ENCODE data around the gene EMX1. TPM values are rescaled to one million over a fixed set of nuclear protein-coding genes. Genes with fewer than 3 reads are reported as not detected.
A peak's percentile ranks its signal among the peaks of the same experiment; 100 is the strongest.

EMX1 gene
- total RNA-seq, 5 donors from 2014 or later (not counting 1 experiment from before 2014, with no cell fraction given) = not detected

DNA sequence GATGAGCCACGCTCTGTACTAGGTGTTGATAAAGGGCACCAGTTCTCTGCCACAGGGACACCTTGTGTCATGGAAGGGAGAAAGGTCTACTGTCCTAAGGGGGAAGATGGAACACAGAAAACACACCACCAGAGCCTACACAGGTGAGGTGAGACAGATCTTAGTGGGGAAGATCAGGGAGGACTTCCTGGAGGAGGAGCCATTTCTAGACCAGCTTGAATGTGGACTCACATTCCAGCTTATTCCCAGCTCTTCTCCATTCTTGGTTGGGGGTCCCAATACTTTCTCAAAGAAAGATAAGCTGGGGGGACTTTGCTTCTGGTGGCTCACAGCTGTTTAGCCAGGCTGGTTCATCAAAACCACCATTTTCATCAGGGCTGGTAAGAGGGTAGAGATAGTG lies 36.2 kb downstream of the EMX1 start:
- Mint-ChIP-seq H3K9me3 (no peaks in the 10 kb centered on the region), H3K4me1 (peaks cover 25 to 29% (median 26%) of the 10 kb centered on the region in 3 donors), H3K27me3 (no peaks in the 10 kb centered on the region), H3K4me3 (peak overlapping the region in 2 of 3 donors; percentile 70 to 78), H3K27ac (peak overlapping the region; percentile 74 to 75), H3K36me3 (peaks cover 10% of the 10 kb centered on the region)
- ChIA-PET POLR2A (no interaction called here), CTCF (interaction anchor here (0.6 to 1.0 kb wide), 3 partner anchors 20 to 223 kb away, joined by 3 read pairs; no protein-coding TSS in a partner anchor)
- Histone ChIP-seq H3K9me3 (no peaks in the 10 kb centered on the region), H3K27ac (ENCODE audit: low read length) (peak overlapping the region; percentile 55), H3K4me3 (ENCODE audit: control insufficient read depth in 1 of 2, extremely low read depth in 1 of 2, low read length in 1 of 2) (peak overlapping the region; percentile 51 to 74), H3K36me3 (ENCODE audit: control insufficient read depth in 2 of 2, extremely low read depth in 1 of 2, insufficient read depth in 1 of 2, low read length in 1 of 2) (peaks cover 0 to 2% of the 10 kb centered on the region in 2 donors), H3K27me3 (replicated peaks in 1 of 2; ENCODE audit: control insufficient read depth in 2 of 2, extremely low read depth in 1 of 2, insufficient read depth in 2 of 2, low read length in 1 of 2) (no peaks in the 10 kb centered on the region), H3K4me1 (ENCODE audit: control insufficient read depth in 1 of 2, extremely low read depth in 1 of 2, insufficient read depth in 2 of 2, low read length in 2 of 2) (peaks cover 5 to 36% of the 10 kb centered on the region in 2 experiments)
- DNase-seq = no peak
- 80% methylated on average over 1 of the region's 1 CpG for WGBS (ENCODE audit: insufficient coverage)
- no peak for ATAC-seq (replicated peaks in 1 of 4)

DNA sequence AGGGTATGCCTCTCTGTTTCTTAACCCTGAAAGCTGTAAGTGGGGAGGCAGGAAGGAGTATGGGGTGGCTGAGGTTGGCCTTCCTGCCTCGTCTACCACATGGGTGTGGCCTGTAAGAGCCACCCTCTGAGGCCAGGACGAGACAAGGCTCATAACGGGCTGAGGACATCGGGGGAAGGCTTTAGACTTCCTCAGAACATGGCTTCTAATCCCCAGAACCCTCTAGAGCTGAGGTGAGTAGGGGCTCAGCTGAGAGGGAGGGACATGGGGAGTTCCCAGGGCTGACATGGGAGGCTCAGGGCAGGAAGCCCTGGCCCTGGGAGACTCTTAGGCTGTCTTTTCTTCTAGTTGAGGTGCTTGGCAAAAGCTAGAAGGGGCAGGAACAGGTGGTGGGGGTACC lies 36.7 kb downstream of the EMX1 start:
- Histone ChIP-seq H3K9me3 (no peaks in the 10 kb centered on the region), H3K27me3 (replicated peaks in 1 of 2; ENCODE audit: control insufficient read depth in 2 of 2, extremely low read depth in 1 of 2, insufficient read depth in 2 of 2, low read length in 1 of 2) (no peaks in the 10 kb centered on the region), H3K4me3 (ENCODE audit: control insufficient read depth in 1 of 2, extremely low read depth in 1 of 2, low read length in 1 of 2) (peak overlapping the region; percentile 51 to 74), H3K36me3 (ENCODE audit: control insufficient read depth in 2 of 2, extremely low read depth in 1 of 2, insufficient read depth in 1 of 2, low read length in 1 of 2) (peaks cover 0 to 2% of the 10 kb centered on the region in 2 donors), H3K27ac (ENCODE audit: low read length) (peak overlapping the region; percentile 55), H3K4me1 (ENCODE audit: control insufficient read depth in 1 of 2, extremely low read depth in 1 of 2, insufficient read depth in 2 of 2, low read length in 2 of 2) (peaks cover 5 to 36% of the 10 kb centered on the region in 2 experiments)
- WGBS (ENCODE audit: insufficient coverage) = no CpG with 5 or more reads among the region's 4 CpGs
- Mint-ChIP-seq H3K4me3 (peak overlapping the region; percentile 65 to 78 (median 70)), H3K27ac (peak overlapping the region; percentile 74 to 75), H3K27me3 (no peaks in the 10 kb centered on the region), H3K4me1 (peaks cover 25 to 29% (median 26%) of the 10 kb centered on the region in 3 donors), H3K36me3 (peaks cover 10% of the 10 kb centered on the region), H3K9me3 (no peaks in the 10 kb centered on the region)
- ATAC-seq (replicated peaks in 1 of 4) (peak; percentile 79 to 89 (median 84)), DNase-seq (peak in 21 of 35 experiments; percentile 6 to 47 (median 12))
- CTCF ChIA-PET = interaction anchor here (0.6 to 1.0 kb wide), 3 partner anchors 20 to 223 kb away, joined by 3 read pairs; no protein-coding TSS in a partner anchor
- POLR2A ChIA-PET = no interaction called here

DNA sequence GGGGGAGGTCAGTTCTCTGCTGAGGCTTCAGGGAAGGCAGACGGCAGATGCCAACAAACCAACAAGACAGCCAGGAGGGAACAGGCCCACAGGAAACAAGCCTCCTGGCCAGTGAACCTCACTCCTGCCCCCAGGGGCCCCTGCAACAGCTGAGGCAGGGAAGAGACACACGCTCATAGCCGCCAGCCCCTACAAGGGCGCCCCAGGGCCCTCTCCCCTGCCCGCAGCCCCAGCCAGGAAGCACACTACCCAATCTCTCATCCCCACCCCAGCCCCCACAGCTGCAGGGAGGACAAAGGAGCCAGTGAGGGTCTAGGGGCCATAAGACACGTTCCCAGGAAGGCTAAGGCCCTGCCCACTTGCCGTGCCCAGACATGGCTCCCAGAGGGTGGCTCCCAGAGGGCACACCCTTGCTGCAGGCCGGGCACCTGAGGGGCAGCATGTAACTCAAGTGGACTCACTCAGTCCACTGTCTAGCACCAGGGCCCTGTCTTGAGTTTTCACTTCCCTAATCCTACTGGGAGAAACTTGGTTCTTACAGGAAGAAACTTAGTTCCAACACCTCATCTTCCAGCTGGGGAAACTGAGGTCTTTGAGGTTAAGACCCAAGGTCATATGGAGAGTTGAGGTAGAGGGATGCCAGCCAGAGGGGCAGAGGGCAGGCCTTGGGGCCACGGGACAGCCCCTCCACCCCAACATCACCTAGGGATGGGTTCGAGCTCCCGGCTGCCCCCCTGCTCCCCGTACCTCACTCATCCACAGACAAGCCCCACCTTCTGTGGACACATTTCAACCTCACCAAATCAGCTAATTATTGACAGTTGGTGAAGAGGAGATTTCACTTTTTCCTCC lies 37.3 kb downstream of the EMX1 start:
- ChIA-PET POLR2A (no interaction called here), CTCF (interaction anchor here in 1 of 2 donors (0.6 to 1.0 kb wide), 2 partner anchors 41 to 62 kb away, joined by 3 to 4 read pairs; no protein-coding TSS in a partner anchor)
- H3K27ac Mint-ChIP-seq = peak overlapping the region; percentile 74 to 75
- peak overlapping the region; percentile 65 to 78 (median 70) for H3K4me3 Mint-ChIP-seq
- DNase-seq (no peak), ATAC-seq (replicated peaks in 1 of 4) (peak in 1 of 4 experiments; percentile 11)
- Histone ChIP-seq H3K36me3 (ENCODE audit: control insufficient read depth in 2 of 2, extremely low read depth in 1 of 2, insufficient read depth in 1 of 2, low read length in 1 of 2) (peaks cover 0 to 2% of the 10 kb centered on the region in 2 donors), H3K4me1 (ENCODE audit: control insufficient read depth in 1 of 2, extremely low read depth in 1 of 2, insufficient read depth in 2 of 2, low read length in 2 of 2) (peaks cover 5 to 36% of the 10 kb centered on the region in 2 experiments), H3K9me3 (no peaks in the 10 kb centered on the region), H3K27ac (ENCODE audit: low read length) (peak overlapping the region; percentile 55), H3K27me3 (replicated peaks in 1 of 2; ENCODE audit: control insufficient read depth in 2 of 2, extremely low read depth in 1 of 2, insufficient read depth in 2 of 2, low read length in 1 of 2) (no peaks in the 10 kb centered on the region), H3K4me3 (ENCODE audit: control insufficient read depth in 1 of 2, extremely low read depth in 1 of 2, low read length in 1 of 2) (peak overlapping the region; percentile 51 to 74)
- H3K9me3 Mint-ChIP-seq = no peaks in the 10 kb centered on the region
- WGBS (ENCODE audit: insufficient coverage) = 46% methylated on average over 6 of the region's 12 CpGs
- H3K4me1 Mint-ChIP-seq = peaks cover 25 to 29% (median 26%) of the 10 kb centered on the region in 3 donors
- H3K36me3 Mint-ChIP-seq = peaks cover 10% of the 10 kb centered on the region
- no peaks in the 10 kb centered on the region for H3K27me3 Mint-ChIP-seq

DNA sequence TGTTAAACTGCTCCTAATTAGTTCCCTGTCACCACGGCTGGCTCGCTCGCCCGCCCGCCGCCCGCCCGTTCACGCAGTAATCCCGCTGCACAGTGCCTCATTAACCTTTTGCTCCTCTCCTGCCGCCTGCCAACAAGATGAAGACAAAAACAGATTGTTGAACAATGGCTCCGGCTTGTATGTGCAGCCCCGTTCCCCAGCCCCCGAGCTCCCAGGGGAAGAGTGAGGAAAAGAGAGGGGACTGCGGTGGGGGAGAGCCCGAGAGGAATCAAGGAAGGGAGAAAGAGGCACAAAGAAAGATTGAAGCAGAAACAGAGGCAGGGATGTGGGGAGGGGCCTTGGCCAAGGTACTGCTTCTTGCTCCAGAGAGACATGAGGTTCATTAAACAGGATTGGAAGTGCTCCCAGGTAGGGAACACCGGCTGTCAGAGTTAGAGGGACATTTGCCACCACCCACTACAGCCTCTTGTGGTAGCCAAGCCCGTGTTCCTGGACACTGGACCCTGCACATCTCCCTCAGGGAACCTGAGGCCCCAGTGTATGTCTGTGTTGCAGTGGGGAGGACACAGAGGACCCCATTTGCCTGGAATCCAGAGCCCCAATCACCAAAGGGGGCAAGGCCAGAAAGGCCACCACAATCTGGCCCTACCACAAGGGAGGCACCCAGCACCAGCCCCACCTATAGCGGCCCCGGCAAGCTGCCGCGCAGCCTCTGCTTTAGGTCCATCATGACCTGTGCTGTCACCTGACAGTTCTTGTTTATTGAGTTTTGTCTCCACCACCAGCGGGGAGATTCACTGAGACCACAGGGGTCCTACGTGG lies 38.1 kb downstream of the EMX1 start:
- Histone ChIP-seq H3K27ac (ENCODE audit: low read length) (no peak overlapping the region), H3K4me3 (ENCODE audit: control insufficient read depth in 1 of 2, extremely low read depth in 1 of 2, low read length in 1 of 2) (no peak overlapping the region), H3K27me3 (replicated peaks in 1 of 2; ENCODE audit: control insufficient read depth in 2 of 2, extremely low read depth in 1 of 2, insufficient read depth in 2 of 2, low read length in 1 of 2) (no peaks in the 10 kb centered on the region), H3K36me3 (ENCODE audit: control insufficient read depth in 2 of 2, extremely low read depth in 1 of 2, insufficient read depth in 1 of 2, low read length in 1 of 2) (peaks cover 0 to 2% of the 10 kb centered on the region in 2 donors), H3K4me1 (ENCODE audit: control insufficient read depth in 1 of 2, extremely low read depth in 1 of 2, insufficient read depth in 2 of 2, low read length in 2 of 2) (peaks cover 5 to 36% of the 10 kb centered on the region in 2 experiments), H3K9me3 (no peaks in the 10 kb centered on the region)
- CTCF ChIA-PET = interaction anchor here in 1 of 2 donors (0.6 kb wide), 1 partner anchor 41 kb away, joined by 4 read pairs; no protein-coding TSS in a partner anchor
- Mint-ChIP-seq H3K36me3 (peaks cover 10% of the 10 kb centered on the region), H3K9me3 (no peaks in the 10 kb centered on the region), H3K4me3 (no peak overlapping the region), H3K27me3 (no peaks in the 10 kb centered on the region), H3K4me1 (peaks cover 25 to 29% (median 26%) of the 10 kb centered on the region in 3 donors), H3K27ac (no peak overlapping the region)
- DNase-seq (no peak), ATAC-seq (replicated peaks in 1 of 4) (no peak)
- POLR2A ChIA-PET = no interaction called here
- WGBS (ENCODE audit: insufficient coverage) = 97% methylated on average over 10 of the region's 24 CpGs

GRCh38 chr2:72956050-72956395 lies 38.7 kb downstream of the EMX1 start:
- Histone ChIP-seq H3K4me1 (ENCODE audit: control insufficient read depth in 1 of 2, extremely low read depth in 1 of 2, insufficient read depth in 2 of 2, low read length in 2 of 2) (peaks cover 5 to 36% of the 10 kb centered on the region in 2 experiments), H3K4me3 (ENCODE audit: control insufficient read depth in 1 of 2, extremely low read depth in 1 of 2, low read length in 1 of 2) (no peak overlapping the region), H3K27me3 (replicated peaks in 1 of 2; ENCODE audit: control insufficient read depth in 2 of 2, extremely low read depth in 1 of 2, insufficient read depth in 2 of 2, low read length in 1 of 2) (no peaks in the 10 kb centered on the region), H3K36me3 (ENCODE audit: control insufficient read depth in 2 of 2, extremely low read depth in 1 of 2, insufficient read depth in 1 of 2, low read length in 1 of 2) (peaks cover 0 to 2% of the 10 kb centered on the region in 2 donors), H3K9me3 (no peaks in the 10 kb centered on the region), H3K27ac (ENCODE audit: low read length) (no peak overlapping the region)
- Mint-ChIP-seq H3K4me3 (no peak overlapping the region), H3K4me1 (peaks cover 25 to 29% (median 26%) of the 10 kb centered on the region in 3 donors), H3K9me3 (no peaks in the 10 kb centered on the region), H3K27me3 (no peaks in the 10 kb centered on the region), H3K36me3 (peaks cover 10% of the 10 kb centered on the region), H3K27ac (no peak overlapping the region)
- DNase-seq (no peak), ATAC-seq (replicated peaks in 1 of 4) (no peak)
- ChIA-PET CTCF (no interaction called here), POLR2A (no interaction called here)
- WGBS (ENCODE audit: insufficient coverage) = no CpG with 5 or more reads among the region's 2 CpGs

DNA sequence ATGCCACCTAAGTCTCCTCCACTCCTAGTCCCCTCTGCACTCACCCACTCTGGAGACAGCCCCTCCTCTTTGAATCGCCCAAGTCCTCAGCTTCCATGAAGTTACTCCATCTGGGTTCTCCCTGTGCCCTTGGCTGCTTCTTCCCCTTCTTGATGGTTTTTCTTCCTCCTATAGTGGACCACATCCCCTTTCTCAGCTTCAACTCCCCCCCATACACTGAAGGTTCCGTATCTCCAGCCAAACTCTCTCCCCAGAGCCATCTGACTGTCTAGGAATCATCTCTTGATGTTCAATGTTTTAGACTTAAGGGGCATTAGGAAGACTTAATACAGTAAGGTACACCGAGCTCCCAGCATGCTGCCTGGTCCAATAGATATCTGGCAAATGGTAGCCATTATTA lies 39.6 kb downstream of the EMX1 start:
- Histone ChIP-seq H3K4me1 (ENCODE audit: control insufficient read depth in 1 of 2, extremely low read depth in 1 of 2, insufficient read depth in 2 of 2, low read length in 2 of 2) (peaks cover 5 to 36% of the 10 kb centered on the region in 2 experiments), H3K36me3 (ENCODE audit: control insufficient read depth in 2 of 2, extremely low read depth in 1 of 2, insufficient read depth in 1 of 2, low read length in 1 of 2) (peaks cover 0 to 2% of the 10 kb centered on the region in 2 donors), H3K4me3 (ENCODE audit: control insufficient read depth in 1 of 2, extremely low read depth in 1 of 2, low read length in 1 of 2) (no peak overlapping the region), H3K9me3 (no peaks in the 10 kb centered on the region), H3K27me3 (replicated peaks in 1 of 2; ENCODE audit: control insufficient read depth in 2 of 2, extremely low read depth in 1 of 2, insufficient read depth in 2 of 2, low read length in 1 of 2) (no peaks in the 10 kb centered on the region), H3K27ac (ENCODE audit: low read length) (no peak overlapping the region)
- ChIA-PET CTCF (no interaction called here), POLR2A (no interaction called here)
- WGBS (ENCODE audit: insufficient coverage) = 100% methylated on average over 1 of the region's 3 CpGs
- H3K4me3 Mint-ChIP-seq = no peak overlapping the region
- peaks cover 10% of the 10 kb centered on the region for H3K36me3 Mint-ChIP-seq
- no peak for DNase-seq
- no peaks in the 10 kb centered on the region for H3K27me3 Mint-ChIP-seq
- H3K4me1 Mint-ChIP-seq = peaks cover 25 to 29% (median 26%) of the 10 kb centered on the region in 3 donors
- ATAC-seq (replicated peaks in 1 of 4) = no peak
- no peaks in the 10 kb centered on the region for H3K9me3 Mint-ChIP-seq
- H3K27ac Mint-ChIP-seq = no peak overlapping the region
